ENCODE results near the gene FAM13B. TPM values are rescaled to one million over a fixed set of nuclear protein-coding genes. Genes with fewer than 3 reads are reported as not detected.
A peak's percentile ranks its signal among the peaks of the same experiment; 100 is the strongest.

Gene FAM13B
- total and polyA plus RNA-seq, 8 donors = 23.8 to 53.3 (median 46.6) TPM

DNA sequence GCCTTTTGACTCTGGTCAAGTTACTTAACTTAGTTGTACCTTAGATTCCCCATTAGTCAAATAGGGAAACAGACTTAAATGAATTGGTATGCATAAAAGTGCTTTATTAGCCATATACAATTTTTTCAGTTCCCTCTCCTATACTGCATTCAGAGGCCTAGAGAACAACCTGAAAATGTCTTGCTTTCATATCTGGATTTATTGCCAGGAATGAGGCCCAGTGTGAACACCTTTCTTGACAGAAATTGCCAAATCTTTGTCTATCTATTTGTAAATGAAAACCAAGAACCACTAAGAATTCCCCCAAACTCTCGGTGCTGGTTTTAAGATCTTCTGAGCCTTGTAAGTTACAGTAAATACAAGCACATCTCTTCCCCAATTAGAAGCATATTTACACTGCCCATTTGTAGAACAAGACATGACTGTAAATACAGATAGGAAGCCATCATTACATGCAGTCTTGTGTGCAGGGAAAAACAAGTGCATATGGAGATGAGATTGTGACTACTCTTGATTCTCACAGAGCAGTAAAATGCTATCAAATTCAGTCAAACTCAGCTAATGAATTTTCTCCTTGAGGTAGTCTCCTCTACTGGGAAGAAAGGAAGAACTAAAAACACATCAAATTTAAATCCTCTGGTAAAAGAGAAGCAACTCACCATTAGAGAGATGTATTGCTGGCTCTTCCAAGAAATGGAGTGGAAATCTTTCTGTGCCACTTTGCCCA is 5.2 kb upstream of the FAM13B start:
- Histone ChIP-seq H3K36me3 (no peaks in the 10 kb centered on the region), H3K4me3 (no peak overlapping the region), H3K27me3 (no peaks in the 10 kb centered on the region), H3K9me3 (no peaks in the 10 kb centered on the region), H3K4me1 (peaks cover 0 to 29% of the 10 kb centered on the region in 2 donors), H3K27ac (no peak overlapping the region)
- intact Hi-C loops (cut with DNase I) = no loop called here
- DNase-seq (no peak), ATAC-seq (no peak)
- TF ChIP-seq CTCF (IDR thresholded peaks at IDR 0.05) = no peak

- H3K27ac ChIP-seq = no peak overlapping the region
- no peaks in the 10 kb centered on the region for H3K36me3 ChIP-seq
- H3K4me3 ChIP-seq = no peak overlapping the region
- no peak for ATAC-seq
- H3K4me1 ChIP-seq = peaks cover 0 to 24% of the 10 kb centered on the region in 2 donors
- intact Hi-C loops (cut with DNase I) = no loop called here
- DNase-seq = no peak
- no peak for TF ChIP-seq CTCF (IDR thresholded peaks at IDR 0.05)
- no peaks in the 10 kb centered on the region for H3K27me3 ChIP-seq
- no peaks in the 10 kb centered on the region for H3K9me3 ChIP-seq
Measured at GRCh38 chr5:138037271-138037670, 4.4 kb upstream of the FAM13B start.

DNA sequence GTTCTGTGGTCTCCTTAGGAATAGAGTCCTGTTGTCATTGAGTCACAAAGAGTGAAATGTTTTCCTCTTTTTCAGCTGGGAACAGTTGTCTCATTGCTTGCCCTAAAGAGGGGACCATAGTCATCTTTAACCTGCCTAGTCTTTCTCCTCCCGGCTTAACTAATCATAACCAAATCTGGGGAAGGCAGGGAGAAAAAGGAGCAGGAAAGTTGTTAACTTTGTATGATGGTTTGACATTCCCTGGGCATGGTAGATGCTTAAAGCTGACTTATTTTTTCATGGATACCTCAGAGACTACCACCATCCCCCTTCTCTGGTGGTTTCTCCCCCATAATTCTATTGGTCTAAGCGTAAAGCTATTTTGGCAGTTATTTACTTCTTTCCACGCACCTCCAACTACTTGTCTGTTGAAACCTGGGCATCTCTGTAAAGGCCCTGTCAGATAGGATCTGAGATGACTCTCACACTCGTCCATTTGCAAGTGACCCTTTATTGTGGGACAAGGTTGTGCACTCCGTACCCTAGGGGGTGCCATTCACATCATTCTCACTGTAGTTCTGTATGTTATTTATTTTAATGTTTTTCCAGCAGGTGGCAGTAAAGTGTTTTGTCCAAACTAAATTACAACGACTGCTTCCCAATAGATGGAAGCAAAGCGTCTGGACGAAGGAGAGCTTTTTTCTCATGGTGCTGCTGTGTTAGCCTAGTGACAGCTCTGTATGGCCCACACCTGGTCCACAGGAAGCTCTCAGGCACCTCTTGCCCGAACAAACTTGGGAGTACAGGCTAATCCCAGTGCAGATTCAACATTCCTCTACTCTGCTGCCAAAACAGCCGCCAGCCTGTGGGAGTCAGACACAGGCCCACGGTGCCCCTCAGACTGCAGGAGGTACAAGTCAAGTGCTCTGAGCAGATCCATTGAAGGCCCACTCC is 3.0 kb upstream of the FAM13B start:
- intact Hi-C loops (cut with DNase I) = no loop called here
- peak; percentile 79 to 91 for TF ChIP-seq CTCF (IDR thresholded peaks at IDR 0.05)
- peak; percentile 55 for ATAC-seq

GRCh38 chr5:138033907-138034306 is 1.0 kb upstream of the FAM13B start:
- Histone ChIP-seq H3K4me1 (peaks cover 19 to 50% of the 10 kb centered on the region in 2 donors), H3K4me3 (peak overlapping the region in 1 of 2 donors; percentile 98)

More for the DNA sequence above, 3.0 kb upstream of the FAM13B start:
- Histone ChIP-seq H3K36me3 (no peaks in the 10 kb centered on the region), H3K27me3 (no peaks in the 10 kb centered on the region), H3K4me1 (peaks cover 10 to 30% of the 10 kb centered on the region in 2 donors), H3K9me3 (no peaks in the 10 kb centered on the region), H3K4me3 (no peak overlapping the region), H3K27ac (no peak overlapping the region)
- peak in 2 of 4 donors; percentile 67 to 87 for DNase-seq

More at GRCh38 chr5:138033907-138034306, 1.0 kb upstream of the FAM13B start:
- Histone ChIP-seq H3K27me3 (no peaks in the 10 kb centered on the region), H3K9me3 (no peaks in the 10 kb centered on the region), H3K27ac (peak overlapping the region in 1 of 2 donors; percentile 99), H3K36me3 (no peaks in the 10 kb centered on the region)
- no peak for ATAC-seq
- intact Hi-C loops (cut with DNase I) = no loop called here
- DNase-seq = no peak
- TF ChIP-seq CTCF (IDR thresholded peaks at IDR 0.05) = no peak
